ENCODE measurements around the gene MRPL10.

MRPL10 gene

DNA sequence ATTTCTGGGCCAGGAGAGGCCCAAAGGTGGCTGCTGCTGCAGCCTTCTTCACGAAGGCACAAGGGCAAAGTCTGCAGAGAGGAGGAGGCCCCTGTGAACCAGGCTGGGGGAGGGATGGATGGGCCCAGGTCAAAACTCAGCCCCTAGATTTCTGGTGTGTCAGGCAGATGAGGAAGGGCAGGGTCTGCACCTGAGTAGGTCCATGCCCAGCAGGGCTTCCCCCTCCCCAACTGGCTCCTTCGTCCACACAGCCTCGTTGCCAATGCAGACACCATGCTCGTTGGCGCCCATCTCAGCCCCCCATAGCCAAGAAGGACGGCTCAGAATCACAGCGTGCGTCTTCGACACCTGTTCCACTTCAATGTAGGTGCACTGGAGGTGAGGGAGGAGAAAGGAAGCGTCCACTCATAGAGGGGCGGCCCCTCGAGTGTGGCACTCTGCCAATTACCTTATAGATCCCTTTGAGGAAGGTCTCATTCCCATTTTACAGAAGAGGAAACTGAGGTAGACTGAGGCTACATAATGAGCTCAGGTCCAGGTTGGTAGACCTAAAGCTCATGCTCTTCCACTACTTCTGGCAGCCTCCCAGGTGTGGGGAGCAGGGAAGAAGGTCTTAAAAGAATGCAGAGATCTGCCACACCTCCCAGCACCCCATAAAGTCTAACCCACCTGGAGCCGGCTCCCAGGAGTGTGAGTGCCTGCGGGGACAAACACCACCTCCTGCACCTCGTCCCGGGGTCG lies 8.8 kb upstream of the MRPL10 start:
- TF ChIP-seq, protein P1, sequence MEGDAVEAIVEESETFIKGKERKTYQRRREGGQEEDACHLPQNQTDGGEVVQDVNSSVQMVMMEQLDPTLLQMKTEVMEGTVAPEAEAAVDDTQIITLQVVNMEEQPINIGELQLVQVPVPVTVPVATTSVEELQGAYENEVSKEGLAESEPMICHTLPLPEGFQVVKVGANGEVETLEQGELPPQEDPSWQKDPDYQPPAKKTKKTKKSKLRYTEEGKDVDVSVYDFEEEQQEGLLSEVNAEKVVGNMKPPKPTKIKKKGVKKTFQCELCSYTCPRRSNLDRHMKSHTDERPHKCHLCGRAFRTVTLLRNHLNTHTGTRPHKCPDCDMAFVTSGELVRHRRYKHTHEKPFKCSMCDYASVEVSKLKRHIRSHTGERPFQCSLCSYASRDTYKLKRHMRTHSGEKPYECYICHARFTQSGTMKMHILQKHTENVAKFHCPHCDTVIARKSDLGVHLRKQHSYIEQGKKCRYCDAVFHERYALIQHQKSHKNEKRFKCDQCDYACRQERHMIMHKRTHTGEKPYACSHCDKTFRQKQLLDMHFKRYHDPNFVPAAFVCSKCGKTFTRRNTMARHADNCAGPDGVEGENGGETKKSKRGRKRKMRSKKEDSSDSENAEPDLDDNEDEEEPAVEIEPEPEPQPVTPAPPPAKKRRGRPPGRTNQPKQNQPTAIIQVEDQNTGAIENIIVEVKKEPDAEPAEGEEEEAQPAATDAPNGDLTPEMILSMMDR (IDR thresholded peaks at IDR 0.05; ENCODE audit: borderline replicate concordance, control extremely low read depth, extremely low read depth, insufficient read depth, missing control alignments), result no peak
- no peak for DNase-seq (ENCODE audit: low spot score)
- in situ Hi-C loops (cut with MboI; ENCODE audit: low sequenced_read_pairs, unreplicated experiment), result loop anchor here (5.0 kb wide), 1 partner anchor 52 kb away; no protein-coding TSS in a partner anchor

DNA sequence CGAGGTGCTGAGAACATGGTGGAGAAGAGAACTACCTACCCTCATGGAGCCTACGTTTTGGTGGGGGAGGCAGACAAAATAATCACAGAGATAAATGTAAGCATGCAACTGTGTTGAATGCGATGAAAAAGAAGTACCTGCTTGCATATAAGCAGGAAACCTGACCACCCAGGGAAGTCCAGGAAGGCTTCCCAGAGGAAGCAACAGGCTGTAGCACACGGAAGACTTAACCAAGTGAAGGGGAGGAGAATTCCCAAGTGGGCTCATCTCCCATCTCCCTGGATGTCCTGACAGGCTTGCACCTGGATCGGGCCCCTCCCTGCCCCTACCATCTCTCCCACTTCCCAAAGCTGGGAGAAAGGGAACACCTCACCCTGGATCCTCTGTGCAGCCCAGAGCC lies 7.7 kb upstream of the MRPL10 start:
- no peak for DNase-seq (ENCODE audit: low spot score)
- in situ Hi-C loops (cut with MboI; ENCODE audit: low sequenced_read_pairs, unreplicated experiment), result no loop called here
- TF ChIP-seq, protein P1 (IDR thresholded peaks at IDR 0.05; ENCODE audit: borderline replicate concordance, control extremely low read depth, extremely low read depth, insufficient read depth, missing control alignments), result no peak

DNA sequence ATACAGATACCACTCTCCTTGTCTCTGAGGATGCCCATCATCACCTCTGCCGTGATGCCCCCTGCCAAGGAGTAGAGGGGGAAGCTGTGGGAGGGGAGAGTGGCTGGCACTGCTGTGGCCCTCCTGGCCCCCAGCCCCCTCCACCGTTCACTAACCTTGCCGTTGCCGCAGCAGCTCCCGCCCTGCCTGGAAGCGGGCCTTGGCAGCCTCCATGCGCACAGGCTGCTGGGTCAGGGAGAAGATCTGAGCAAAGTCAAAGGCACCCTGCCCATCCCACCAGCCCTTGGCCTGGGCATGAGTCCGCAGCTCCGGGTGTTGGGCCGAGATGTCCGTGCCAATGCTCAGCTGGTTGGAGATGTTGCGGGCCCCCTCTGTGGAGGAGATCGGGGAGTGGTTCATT lies 7.3 kb upstream of the MRPL10 start:
- in situ Hi-C loops (cut with MboI; ENCODE audit: low sequenced_read_pairs, unreplicated experiment), result no loop called here
- TF ChIP-seq, protein P1 (IDR thresholded peaks at IDR 0.05; ENCODE audit: borderline replicate concordance, control extremely low read depth, extremely low read depth, insufficient read depth, missing control alignments), result no peak
- no peak for DNase-seq (ENCODE audit: low spot score)

DNA sequence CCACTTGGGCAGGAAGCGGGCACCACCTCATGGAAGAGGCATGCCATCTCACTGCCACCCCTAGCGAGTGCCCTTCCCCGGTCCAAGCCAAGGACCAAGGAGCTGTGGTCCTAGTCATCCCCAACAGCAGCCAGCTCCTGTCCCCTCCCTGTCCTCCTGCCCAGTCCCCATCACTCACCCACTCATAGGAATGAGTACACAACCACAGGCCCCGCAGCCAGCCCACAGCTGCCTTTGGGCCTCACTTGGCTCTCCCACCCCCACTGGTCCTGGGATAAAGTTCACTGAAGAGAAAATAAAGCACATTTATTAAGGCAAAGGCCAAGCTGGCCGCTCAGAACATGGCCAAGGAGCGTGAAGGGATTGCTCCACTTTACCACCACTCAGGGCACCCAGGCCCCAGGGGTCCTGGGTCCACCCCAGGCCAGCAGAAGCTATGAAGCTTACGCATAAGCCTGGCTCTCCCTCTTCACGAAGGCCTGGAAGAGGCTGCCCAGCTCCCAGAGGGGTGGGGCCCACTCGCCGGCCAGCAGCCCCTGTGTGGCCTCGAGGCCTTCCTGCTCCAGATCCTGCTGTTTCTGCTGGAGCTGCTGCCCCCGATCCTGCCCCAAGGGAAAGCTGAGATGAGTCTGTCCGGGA lies 6.2 kb upstream of the MRPL10 start:
- in situ Hi-C loops (cut with MboI; ENCODE audit: low sequenced_read_pairs, unreplicated experiment), result no loop called here
- TF ChIP-seq, protein P1 (IDR thresholded peaks at IDR 0.05; ENCODE audit: borderline replicate concordance, control extremely low read depth, extremely low read depth, insufficient read depth, missing control alignments), result no peak
- no peak for DNase-seq (ENCODE audit: low spot score)

DNA sequence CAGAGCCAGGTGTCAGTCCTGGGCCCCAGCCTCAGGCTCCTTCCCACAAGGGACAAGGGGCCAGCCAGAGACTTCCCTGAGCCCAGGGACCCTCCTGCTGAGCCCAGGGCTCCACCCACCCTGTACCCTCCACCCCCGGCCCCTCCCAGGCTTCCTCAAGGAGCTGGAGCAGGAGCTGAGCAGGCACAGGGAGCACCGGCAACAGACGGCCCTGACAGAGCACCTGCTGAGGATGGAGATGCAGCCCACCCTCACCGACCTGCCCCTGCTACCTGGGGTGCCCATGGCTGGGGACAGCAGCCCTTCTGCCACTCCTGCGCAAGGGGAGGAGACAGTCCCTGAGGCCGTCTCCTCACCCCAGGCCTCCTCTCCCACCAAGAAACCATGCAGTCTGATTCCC lies 5.3 kb upstream of the MRPL10 start:
- TF ChIP-seq, protein P1 (IDR thresholded peaks at IDR 0.05; ENCODE audit: borderline replicate concordance, control extremely low read depth, extremely low read depth, insufficient read depth, missing control alignments), result no peak
- in situ Hi-C loops (cut with MboI; ENCODE audit: low sequenced_read_pairs, unreplicated experiment), result no loop called here
- DNase-seq (ENCODE audit: low spot score), result no peak

DNA sequence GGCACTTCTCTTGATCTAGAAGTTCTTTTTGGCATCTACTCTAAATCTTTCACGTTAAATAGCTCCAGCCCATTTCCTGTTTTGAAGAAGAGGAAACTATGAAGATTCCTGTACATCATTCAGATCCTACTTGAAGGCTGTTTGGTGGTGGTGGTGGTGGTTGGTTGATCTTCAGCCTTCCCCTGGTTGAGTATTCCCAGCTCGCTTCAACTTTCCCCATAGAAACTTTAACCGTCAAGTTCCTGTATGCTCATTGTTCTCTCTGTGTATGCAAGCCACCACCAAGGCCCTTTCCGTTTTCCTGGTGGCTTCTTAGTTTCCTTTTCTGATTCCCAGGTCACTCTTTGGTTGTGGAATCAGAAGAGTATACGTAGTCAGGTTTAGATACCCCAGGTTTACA lies 3.4 kb upstream of the MRPL10 start:
- TF ChIP-seq, protein P1 (IDR thresholded peaks at IDR 0.05; ENCODE audit: borderline replicate concordance, control extremely low read depth, extremely low read depth, insufficient read depth, missing control alignments), result no peak
- no peak for DNase-seq (ENCODE audit: low spot score)
- in situ Hi-C loops (cut with MboI; ENCODE audit: low sequenced_read_pairs, unreplicated experiment), result no loop called here
